ENCODE data around the gene TOX3. TPM values are rescaled to one million over a fixed set of nuclear protein-coding genes. Genes with fewer than 3 reads are reported as not detected.

The TOX3 gene
- total and polyA plus RNA-seq, 2 of the 13 experiments (the other 11 are each of a cell fraction or from before 2014, with no cell fraction given) = 14.5 to 98.6 TPM

DNA sequence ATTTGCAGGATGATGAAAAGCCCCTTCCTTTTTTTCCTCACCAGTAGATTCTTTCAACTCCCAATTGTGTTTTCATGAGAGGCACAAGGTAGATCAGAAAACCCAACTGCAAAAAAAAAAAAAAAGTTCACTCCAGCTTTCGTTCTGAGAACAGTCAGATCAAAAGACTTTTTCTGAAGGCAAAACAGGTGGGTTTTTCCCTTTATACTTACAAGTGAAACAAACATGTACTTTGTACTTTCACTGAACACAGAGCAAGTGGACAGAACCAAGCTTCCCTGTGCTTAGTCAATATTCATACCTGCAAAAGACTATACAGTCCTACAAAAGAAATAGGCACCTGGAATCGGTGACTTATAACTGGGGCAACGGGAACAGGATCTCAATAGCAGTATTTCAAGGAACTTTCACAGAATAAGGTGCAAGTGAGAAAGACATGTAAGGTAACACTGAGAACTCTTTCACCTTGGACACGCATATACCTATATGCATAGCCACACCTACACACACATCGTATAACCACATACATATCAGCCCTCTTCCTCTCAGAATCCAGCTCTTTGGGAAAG is 54.1 kb downstream of the TOX3 start (continued):
- TF ChIP-seq, protein P1, sequence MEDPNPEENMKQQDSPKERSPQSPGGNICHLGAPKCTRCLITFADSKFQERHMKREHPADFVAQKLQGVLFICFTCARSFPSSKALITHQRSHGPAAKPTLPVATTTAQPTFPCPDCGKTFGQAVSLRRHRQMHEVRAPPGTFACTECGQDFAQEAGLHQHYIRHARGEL (CRISPR knock-in tag; IDR thresholded peaks at IDR 0.05) = no peak
- no peak for TF ChIP-seq ZBTB1 (CRISPR knock-in tag; IDR thresholded peaks at IDR 0.05; ENCODE audit: borderline replicate concordance)
- no peak for TF ChIP-seq ZBTB33 (CRISPR knock-in tag; IDR thresholded peaks at IDR 0.05)
- no peak for TF ChIP-seq NRL (CRISPR knock-in tag; IDR thresholded peaks at IDR 0.05; ENCODE audit: borderline replicate concordance)
- TF ChIP-seq ZNF644 (CRISPR knock-in tag; IDR thresholded peaks at IDR 0.05; ENCODE audit: low read depth) = peak; percentile 70; the same call in 1 of the 2 replicates
- 0 out of 2 replicates have a peak, but pooled peaks have one; percentile 62 for TF ChIP-seq TP53 (CRISPR knock-in tag; conservative IDR thresholded peaks at IDR 0.05)
- no peak for TF ChIP-seq ZNF749 (CRISPR knock-in tag; IDR thresholded peaks at IDR 0.05; ENCODE audit: borderline replicate concordance)
- TF ChIP-seq ZNF761 (CRISPR knock-in tag; conservative IDR thresholded peaks at IDR 0.05) = peak; percentile 76; the same call in 1 of the 2 replicates
- peak; percentile 69; the same call in 1 of the 2 replicates for TF ChIP-seq SIX1 (CRISPR knock-in tag; IDR thresholded peaks at IDR 0.05; ENCODE audit: borderline replicate concordance)
- TF ChIP-seq FOXO1 (CRISPR knock-in tag; IDR thresholded peaks at IDR 0.05) = peak; percentile 89
- TF ChIP-seq HNRNPK (IDR thresholded peaks at IDR 0.05; ENCODE audit: low read depth, low read length, poor library complexity, severe bottlenecking) = no peak
- peak; percentile 82; the same call in 1 of the 2 replicates for TF ChIP-seq PHF21A (CRISPR knock-in tag; IDR thresholded peaks at IDR 0.05)
- TF ChIP-seq ZKSCAN8 (CRISPR knock-in tag; IDR thresholded peaks at IDR 0.05; ENCODE audit: borderline replicate concordance) = peak; percentile 90
- no peak for TF ChIP-seq GMEB2 (CRISPR knock-in tag; IDR thresholded peaks at IDR 0.05; ENCODE audit: low read depth)
- no peak for TF ChIP-seq HMG20B (CRISPR knock-in tag; conservative IDR thresholded peaks at IDR 0.05)
- TF ChIP-seq, protein P2, sequence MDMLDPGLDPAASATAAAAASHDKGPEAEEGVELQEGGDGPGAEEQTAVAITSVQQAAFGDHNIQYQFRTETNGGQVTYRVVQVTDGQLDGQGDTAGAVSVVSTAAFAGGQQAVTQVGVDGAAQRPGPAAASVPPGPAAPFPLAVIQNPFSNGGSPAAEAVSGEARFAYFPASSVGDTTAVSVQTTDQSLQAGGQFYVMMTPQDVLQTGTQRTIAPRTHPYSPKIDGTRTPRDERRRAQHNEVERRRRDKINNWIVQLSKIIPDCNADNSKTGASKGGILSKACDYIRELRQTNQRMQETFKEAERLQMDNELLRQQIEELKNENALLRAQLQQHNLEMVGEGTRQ (IDR thresholded peaks at IDR 0.05; ENCODE audit: low read depth, low read length) = no peak
- TF ChIP-seq, protein P2 (CRISPR knock-in tag; IDR thresholded peaks at IDR 0.05; ENCODE audit: borderline replicate concordance) = no peak
- 0 out of 2 replicates have a peak, but pooled peaks have one; percentile 12 for TF ChIP-seq SOX13 (IDR thresholded peaks at IDR 0.05)
- peak in 1 of 2 experiments; percentile 94; a peak in 2 of 4 replicates for TF ChIP-seq SOX13 (CRISPR knock-in tag; conservative IDR thresholded peaks at IDR 0.05 in 1 of 2, IDR thresholded peaks at IDR 0.05 in 1 of 2)
- peak; percentile 83 for TF ChIP-seq ZMYM4 (CRISPR knock-in tag; IDR thresholded peaks at IDR 0.05)
- peak; percentile 33; the same call in 1 of the 2 replicates for TF ChIP-seq ZNF136 (CRISPR knock-in tag; IDR thresholded peaks at IDR 0.05; ENCODE audit: low read depth)
- no peak for TF ChIP-seq KDM5B (CRISPR knock-in tag; IDR thresholded peaks at IDR 0.05; ENCODE audit: borderline replicate concordance)
- TF ChIP-seq JARID2 (CRISPR knock-in tag; IDR thresholded peaks at IDR 0.05; ENCODE audit: insufficient replicate concordance) = no peak
- peak; percentile 97 for TF ChIP-seq ELF3 (CRISPR knock-in tag; IDR thresholded peaks at IDR 0.05)
- no peak; the same call in 1 of the 2 replicates for TF ChIP-seq KAT7 (CRISPR knock-in tag; IDR thresholded peaks at IDR 0.05; ENCODE audit: borderline replicate concordance)
